PC-3 (cell line): Measurements from ENCODE around the gene CMSS1. TPM values are rescaled to one million over a fixed set of nuclear protein-coding genes. Genes with fewer than 3 reads are reported as not detected.

Experiments
- ATAC-seq: fragments of 200-7000 bp; cut with Tn5 transposase; 2 replicates; pipeline ENCODE4 v1.9.1; 2020; ENCODE audit warnings: mild to moderate bottlenecking, moderate library complexity
- BruUV-seq: library from RNA; stranded (reverse); fragments of 400-500 nt; replicated peaks from 2 replicates; lab custom pipeline; 2021; lab: Mats Ljungman, UMichigan
- CTCF ChIA-PET: fragments of 300-600 bp; sonication (Branson Sonifier 250); formaldehyde crosslinking; loops from one replicate; lab custom pipeline; 2022; ENCODE audit warnings: antibody characterized with exemption; lab: Charles Lee
- POLR2A ChIA-PET: fragments of 300-600 bp; sonication (Branson Sonifier 250); formaldehyde crosslinking; loops from one replicate; lab custom pipeline; 2022; ENCODE audit warnings: antibody characterized with exemption; ENCODE audit not compliant: unreplicated experiment; lab: Charles Lee
- DNase-seq: peaks from one replicate; pipeline ENCODE4 v3.0.0-alpha.2; 2015
- H2AFZ ChIP-seq: fragments of 300-600 bp; sonication (generic); 2 replicates; pipeline ENCODE4 v1.6.0; 2016; ENCODE audit warnings: antibody characterized with exemption, low read length
- H3F3A ChIP-seq: fragments of 300-600 bp; sonication (generic); one replicate; pipeline ENCODE4 v1.6.0; 2017; ENCODE audit warnings: antibody characterized with exemption, low read length, control low read depth, mild to moderate bottlenecking; ENCODE audit not compliant: unreplicated experiment
- H3K27ac ChIP-seq: fragments of 300-600 bp; sonication (generic); 2 replicates; pipeline ENCODE4 v1.5.1; 2016; ENCODE audit warnings: mild to moderate bottlenecking, low read length
- H3K27me3 ChIP-seq: fragments of 300-600 bp; sonication (generic); 2 replicates; pipeline ENCODE4 v1.6.1; 2016; ENCODE audit warnings: low read length, mixed read lengths
- H3K36me3 ChIP-seq: fragments of 300-600 bp; sonication (generic); 2 replicates; pipeline ENCODE4 v1.6.1; 2016; ENCODE audit warnings: low read depth, mixed run types, low read length, mixed read lengths
- H3K4me1 ChIP-seq: fragments of 300-600 bp; sonication (generic); 2 replicates; pipeline ENCODE4 v1.5.1; 2016; ENCODE audit warnings: low read length; ENCODE audit not compliant: insufficient read depth
- H3K4me2 ChIP-seq: fragments of 300-600 bp; sonication (generic); 2 replicates; pipeline ENCODE4 v1.6.0; 2016; ENCODE audit warnings: low read length
- H3K4me3 ChIP-seq: fragments of 300-600 bp; sonication (generic); 2 replicates; pipeline ENCODE4 v1.5.1; 2016; ENCODE audit warnings: mild to moderate bottlenecking, low read length, mixed read lengths
- H3K79me2 ChIP-seq: fragments of 300-600 bp; sonication (generic); 2 replicates; pipeline ENCODE4 v1.6.1; 2017; ENCODE audit warnings: low read length, mixed read lengths
- H3K9ac ChIP-seq: fragments of 300-600 bp; sonication (generic); 2 replicates; pipeline ENCODE4 v1.6.0; 2016; ENCODE audit warnings: mild to moderate bottlenecking, low read length
- H3K9me2 ChIP-seq: fragments of 300-600 bp; sonication (generic); replicated peaks from 2 replicates; pipeline ENCODE4 v1.6.1; 2016; ENCODE audit warnings: mixed run types, low read length, mixed read lengths
- H3K9me3 ChIP-seq: fragments of 300-600 bp; sonication (generic); 2 replicates; pipeline ENCODE4 v1.6.1; 2016; ENCODE audit warnings: low read length, mixed read lengths
- H4K20me1 ChIP-seq: fragments of 300-600 bp; sonication (generic); 2 replicates; pipeline ENCODE4 v1.6.1; 2016; ENCODE audit warnings: low read length, mixed read lengths
- CTCF ChIP-seq: fragments of 300-600 bp; sonication (generic); conservative IDR thresholded peaks from 2 replicates; pipeline ENCODE4 v1.5.1; 2017; ENCODE audit warnings: antibody characterized with exemption, low read depth, mild to moderate bottlenecking, low read length
- EZH2 ChIP-seq: fragments of 300-600 bp; sonication (generic); IDR thresholded peaks from one replicate; pipeline ENCODE4 v1.6.1; 2017; ENCODE audit warnings: antibody characterized with exemption, mild to moderate bottlenecking, low read length; ENCODE audit not compliant: unreplicated experiment
- EZH2phosphoT487 ChIP-seq: fragments of 300-600 bp; sonication (generic); IDR thresholded peaks from 2 replicates; pipeline ENCODE4 v1.6.1; 2018; ENCODE audit warnings: mild to moderate bottlenecking, antibody characterized with exemption, low read length, borderline replicate concordance
- intact Hi-C: fragments of 100-400 bp; cut with micrococcal nuclease; formaldehyde crosslinking; loops from 2 replicates; pipeline ENCODE4 v1.9.0; 2023
- total RNA-seq: library from RNA; depleted of rRNA; stranded (reverse); fragments of >200 nt; gene quantifications from 2 replicates; pipeline ENCODE4 v1.2.3, GENCODE V29; 2014

The CMSS1 gene
- total RNA-seq, 1 experiment from 2014 or later = 63.1 TPM

GRCh38 chr3:99961756-99962515 is 144.3 kb downstream of the CMSS1 start:
- Histone ChIP-seq H3K9ac (no peak overlapping the region), H3K79me2 (no peaks in the 10 kb centered on the region), H3K4me2 (no peak overlapping the region), H3K9me2 (no peaks in the 10 kb centered on the region), H3K27me3 (no peaks in the 10 kb centered on the region), H3K4me3 (no peak overlapping the region), H3K4me1 (peaks cover 19% of the 10 kb centered on the region), H3K9me3 (no peaks in the 10 kb centered on the region), H2AFZ (no peak overlapping the region), H3K36me3 (no peaks in the 10 kb centered on the region), H3K27ac (no peak overlapping the region), H3F3A (no peaks in the 10 kb centered on the region), H4K20me1 (no peaks in the 10 kb centered on the region)
- no TSS peak for BruUV-seq
- no peak for ATAC-seq
- POLR2A ChIA-PET = no interaction called here
- CTCF ChIA-PET = no interaction called here
- intact Hi-C loops = no loop called here
- DNase-seq = no peak
- TF ChIP-seq CTCF (no peak), EZH2phosphoT487 (no peak), EZH2 (no peak)

DNA sequence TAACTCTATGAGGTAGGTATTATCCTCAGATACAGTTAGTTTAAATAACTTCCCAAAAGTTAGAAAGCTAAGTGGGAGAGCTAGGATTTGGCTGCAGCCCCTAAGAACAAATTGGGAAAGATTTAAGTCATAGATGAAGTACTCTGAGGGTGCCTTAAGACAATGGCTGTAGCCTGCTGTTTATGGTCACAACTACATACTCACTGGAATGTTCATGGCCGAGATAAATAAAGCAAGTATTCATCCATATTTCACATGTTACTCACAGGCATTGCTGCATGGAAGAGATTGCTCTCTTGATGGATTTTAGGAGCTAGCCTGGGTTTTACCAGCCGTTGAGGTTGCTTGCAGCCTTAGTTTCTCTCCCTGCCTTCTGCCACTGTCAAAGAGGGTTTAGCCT is 145.0 kb downstream of the CMSS1 start:
- no peak overlapping the region for H2AFZ ChIP-seq
- DNase-seq (no peak), ATAC-seq (no peak)
- POLR2A ChIA-PET = no interaction called here
- H3K4me1 ChIP-seq = peaks cover 19% of the 10 kb centered on the region
- no peaks in the 10 kb centered on the region for H3F3A ChIP-seq
- H4K20me1 ChIP-seq = no peaks in the 10 kb centered on the region
- no peak overlapping the region for H3K4me3 ChIP-seq
- H3K9me3 ChIP-seq = no peaks in the 10 kb centered on the region
- H3K4me2 ChIP-seq = no peak overlapping the region
- no TSS peak for BruUV-seq
- no peak overlapping the region for H3K9ac ChIP-seq
- no peaks in the 10 kb centered on the region for H3K79me2 ChIP-seq
- no peaks in the 10 kb centered on the region for H3K36me3 ChIP-seq
- intact Hi-C loops = no loop called here
- CTCF ChIA-PET = no interaction called here
- no peaks in the 10 kb centered on the region for H3K9me2 ChIP-seq
- no peak overlapping the region for H3K27ac ChIP-seq
- no peaks in the 10 kb centered on the region for H3K27me3 ChIP-seq
- TF ChIP-seq EZH2phosphoT487 = no peak
- TF ChIP-seq EZH2 = no peak
- no peak for TF ChIP-seq CTCF

DNA sequence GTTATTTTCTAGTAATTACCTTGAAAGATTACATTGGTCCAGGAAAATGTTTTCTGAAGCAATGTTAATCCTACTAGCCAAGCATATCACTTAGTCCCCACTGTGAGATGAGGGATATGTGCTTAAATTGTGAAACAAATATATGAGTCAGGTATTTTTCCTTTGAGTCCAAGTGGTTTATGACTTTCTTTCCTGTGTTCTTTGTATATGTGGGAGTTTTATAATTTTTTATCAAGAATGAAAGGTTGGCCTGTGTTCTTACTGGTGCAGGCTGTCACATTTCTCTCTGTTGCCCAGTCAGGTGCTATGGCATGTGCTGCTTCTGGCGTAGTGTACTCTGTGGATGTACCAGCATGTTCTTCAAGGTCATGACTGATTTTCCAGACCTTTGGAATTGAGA is 147.4 kb downstream of the CMSS1 start:
- Histone ChIP-seq H3K4me1 (peaks cover 19% of the 10 kb centered on the region), H2AFZ (no peak overlapping the region), H3K9me3 (no peaks in the 10 kb centered on the region), H3K27me3 (no peaks in the 10 kb centered on the region), H3K79me2 (no peaks in the 10 kb centered on the region), H3K9ac (no peak overlapping the region), H3K9me2 (no peaks in the 10 kb centered on the region), H3K4me2 (no peak overlapping the region), H3K36me3 (no peaks in the 10 kb centered on the region), H4K20me1 (no peaks in the 10 kb centered on the region), H3K4me3 (no peak overlapping the region), H3F3A (no peaks in the 10 kb centered on the region), H3K27ac (peak overlapping the region; percentile 37)
- peak; percentile 97 for ATAC-seq
- BruUV-seq = no TSS peak
- ChIA-PET CTCF (no interaction called here), POLR2A (interaction anchor here (1.1 kb wide), 1 partner anchor 436 kb away, joined by 5 read pairs; the partner anchor contains the start of gene LNP1)
- DNase-seq = peak; percentile 60
- intact Hi-C loops = loop anchor here (2.0 kb wide), 1 partner anchor 122 kb away; no protein-coding TSS in a partner anchor
- TF ChIP-seq EZH2phosphoT487 (no peak), CTCF (no peak), EZH2 (no peak)
